Measurements from ENCODE around the gene MASTL.

GRCh38 chr10:27169849-27170248, 14.7 kb downstream of the MASTL start:
- TF ChIP-seq CTCF (conservative IDR thresholded peaks at IDR 0.05; ENCODE audit: low read depth in 2 of 2) (no peak), EZH2phosphoT487 (IDR thresholded peaks at IDR 0.05; ENCODE audit: unreplicated experiment) (no peak), REST (IDR thresholded peaks at IDR 0.05; ENCODE audit: unreplicated experiment) (no peak)

Data from GM23338 (cell line).